SH-SY5Y (cell line): ENCODE results near the gene NPR2.

Experiments
- GATA2 ChIP-seq: IDR thresholded peaks from 2 replicates; pipeline ENCODE4 v1.6.1; 2011; ENCODE audit warnings: mild to moderate bottlenecking, low read depth, low read length
- GATA3 ChIP-seq: IDR thresholded peaks from 2 replicates; pipeline ENCODE4 v1.6.1; 2011; ENCODE audit warnings: low read depth, mild to moderate bottlenecking, low read length, moderate library complexity

NPR2 gene

DNA sequence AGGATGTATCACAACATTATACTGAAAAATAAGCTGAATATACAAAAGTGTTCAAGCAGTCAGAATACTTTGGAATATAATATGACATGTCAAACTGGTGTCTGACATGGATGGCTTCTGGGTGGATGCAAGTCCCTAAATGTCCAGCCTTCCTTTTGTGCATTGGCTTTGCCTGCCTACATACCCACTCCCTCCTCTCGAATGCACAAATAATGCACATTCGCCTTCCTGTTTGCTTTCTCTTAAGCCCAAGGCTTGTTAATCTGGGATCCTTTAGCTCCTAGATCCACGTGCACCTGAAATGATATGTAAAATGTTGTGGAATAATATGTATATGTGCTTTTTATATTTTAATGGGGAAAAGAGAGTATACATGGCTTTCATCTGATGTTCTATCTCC, 12.9 kb upstream of the NPR2 start:
- no peak for TF ChIP-seq GATA3
- no peak for TF ChIP-seq GATA2

DNA sequence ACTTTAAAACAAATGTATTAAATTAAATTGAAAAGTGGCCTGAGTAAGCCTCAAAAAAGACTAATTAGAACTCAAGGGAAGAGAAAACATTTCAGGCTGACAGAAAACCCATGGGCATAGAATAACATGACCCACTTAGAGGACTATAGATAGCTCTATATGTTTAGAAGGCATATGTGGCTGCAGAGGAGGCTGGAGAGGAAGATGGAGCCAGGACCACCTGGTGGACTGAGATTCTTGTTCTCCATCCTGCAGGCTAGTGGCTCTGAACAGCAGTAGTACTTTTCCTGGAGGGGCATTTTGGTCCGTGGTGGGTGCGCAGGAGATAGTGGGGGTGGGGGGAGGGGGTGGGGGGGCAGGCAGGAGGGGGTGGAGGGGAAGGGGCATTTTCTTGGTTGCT, 10.3 kb upstream of the NPR2 start:
- TF ChIP-seq GATA3 (no peak), GATA2 (no peak)

DNA sequence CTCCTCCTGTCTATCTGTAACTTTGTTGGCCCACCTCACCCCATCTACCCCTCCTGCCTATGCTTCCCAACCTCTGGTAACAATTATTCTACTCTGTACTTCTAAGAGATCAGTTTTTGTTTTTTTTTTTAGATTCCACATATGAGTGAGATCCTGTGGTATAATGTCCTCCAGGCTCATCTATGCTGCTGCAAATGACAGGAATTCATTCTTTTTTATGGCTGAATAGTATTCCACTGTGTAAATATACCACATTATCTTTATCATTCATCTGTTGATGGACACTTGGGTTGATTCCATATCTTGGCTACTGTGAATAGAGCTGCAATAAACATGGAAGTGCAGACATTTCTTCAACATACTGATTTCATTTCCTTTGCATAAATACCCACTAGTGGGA, 8.0 kb upstream of the NPR2 start:
- TF ChIP-seq GATA2: no peak
- no peak for TF ChIP-seq GATA3

DNA sequence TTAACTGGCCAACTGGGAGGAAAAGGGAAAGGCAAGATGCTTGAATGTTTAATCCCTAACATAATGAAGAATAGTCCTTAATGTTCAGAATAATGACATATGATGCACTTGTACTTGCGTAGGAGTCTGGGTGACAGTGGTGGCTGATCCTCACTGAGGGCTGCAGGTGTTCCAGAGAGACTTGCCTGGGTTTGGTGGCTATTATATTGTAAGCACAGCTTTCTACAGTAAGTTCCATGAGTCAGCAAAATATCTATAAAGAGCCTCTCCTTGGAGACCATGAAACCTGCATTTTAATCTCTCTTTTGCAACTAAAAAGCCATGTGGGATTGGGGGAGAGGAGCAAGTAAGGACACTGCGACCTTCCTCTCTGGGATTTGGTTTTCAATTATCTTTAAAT, 1.9 kb upstream of the NPR2 start:
- TF ChIP-seq GATA2: no peak
- no peak for TF ChIP-seq GATA3

DNA sequence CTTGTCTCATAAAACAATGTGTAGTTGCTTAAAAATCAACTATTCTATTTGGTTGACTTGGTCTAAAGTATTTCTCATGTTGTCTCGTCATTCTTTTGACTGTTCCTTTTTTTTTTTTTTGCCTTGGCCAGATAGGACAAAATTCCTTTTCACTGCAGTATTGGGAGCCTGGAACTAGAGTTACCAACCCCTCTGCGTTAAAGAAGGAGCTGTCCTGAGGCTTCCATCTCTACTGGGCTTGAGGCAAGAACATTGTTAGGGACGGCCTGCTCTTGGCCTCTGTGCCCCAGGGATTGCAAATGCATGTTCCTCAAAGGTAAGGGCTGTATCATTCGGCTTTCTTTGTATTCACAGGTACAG, 1.4 kb upstream of the NPR2 start:
- TF ChIP-seq GATA2: no peak
- no peak for TF ChIP-seq GATA3

DNA sequence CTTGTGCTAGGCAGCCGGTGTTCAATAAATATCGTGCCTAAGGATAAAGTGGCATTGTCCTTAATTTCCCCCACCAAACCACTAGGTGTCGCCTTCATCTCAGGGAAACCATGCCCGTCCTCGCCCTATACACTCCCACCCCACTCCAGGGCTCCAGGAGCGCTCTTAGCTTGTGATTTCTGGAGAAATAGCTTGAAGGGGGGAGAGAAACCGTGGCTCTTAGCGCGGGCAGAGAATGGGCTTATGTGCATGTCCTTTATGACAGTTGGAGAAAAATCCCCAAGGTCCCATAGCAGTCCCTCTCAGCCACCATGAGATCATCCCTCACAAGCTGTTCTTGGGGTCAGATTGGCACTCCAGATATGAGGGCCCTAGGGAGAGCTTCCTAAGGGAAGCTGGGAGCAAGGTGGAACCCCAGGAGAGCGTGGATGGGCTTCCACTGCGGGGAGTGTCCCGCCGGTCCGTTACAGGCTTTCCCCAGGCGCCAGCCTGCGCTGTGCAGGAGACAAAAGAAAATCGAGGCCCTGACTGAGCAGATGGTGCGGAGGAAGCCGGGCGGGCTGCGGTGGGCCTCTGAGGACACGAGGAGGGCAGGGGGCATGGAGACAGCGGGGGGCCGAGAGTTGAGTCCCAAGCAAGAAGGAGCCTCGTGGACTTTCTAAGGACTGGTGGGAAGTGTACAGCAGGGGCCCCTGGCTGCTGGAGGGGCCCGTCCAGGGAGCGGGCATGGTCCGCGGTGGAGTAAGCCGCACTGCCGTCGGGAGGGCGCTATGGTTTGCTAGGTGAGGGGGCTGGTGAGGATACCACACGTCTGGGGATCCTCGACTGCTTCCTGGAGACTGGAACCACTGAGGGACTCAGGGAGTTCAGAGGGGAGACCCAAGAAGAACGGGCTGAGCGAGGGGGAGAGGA, 750 bp upstream of the NPR2 start:
- TF ChIP-seq GATA2: peak; percentile 64; the same call in 1 of the 2 replicates
- no peak for TF ChIP-seq GATA3

DNA sequence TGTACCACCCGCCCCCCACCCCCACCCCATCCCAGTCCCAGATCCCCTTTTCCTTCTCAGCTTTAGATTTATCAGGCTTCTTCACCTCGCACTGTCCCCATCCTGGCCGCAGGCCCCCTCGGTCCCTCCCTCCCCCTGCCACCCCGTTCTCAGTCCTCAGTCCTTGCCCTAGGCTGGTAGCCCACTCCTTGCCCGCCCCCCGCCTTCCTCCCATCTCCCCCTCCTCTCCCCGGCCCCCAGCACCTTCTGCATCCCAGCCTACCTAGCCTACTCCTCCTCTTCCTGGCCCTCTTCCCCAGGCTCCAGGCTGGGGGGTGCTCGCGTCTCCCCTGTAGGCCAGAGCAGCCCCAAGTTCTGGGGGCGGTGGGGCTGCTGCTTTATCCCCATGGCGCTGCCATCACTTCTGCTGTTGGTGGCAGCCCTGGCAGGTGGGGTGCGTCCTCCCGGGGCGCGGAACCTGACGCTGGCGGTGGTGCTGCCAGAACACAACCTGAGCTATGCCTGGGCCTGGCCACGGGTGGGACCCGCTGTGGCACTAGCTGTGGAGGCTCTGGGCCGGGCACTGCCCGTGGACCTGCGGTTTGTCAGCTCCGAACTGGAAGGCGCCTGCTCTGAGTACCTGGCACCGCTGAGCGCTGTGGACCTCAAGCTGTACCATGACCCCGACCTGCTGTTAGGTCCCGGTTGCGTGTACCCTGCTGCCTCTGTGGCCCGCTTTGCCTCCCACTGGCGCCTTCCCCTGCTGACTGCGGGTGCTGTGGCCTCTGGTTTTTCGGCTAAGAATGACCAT, 828 bp downstream of the NPR2 start:
- TF ChIP-seq GATA3 (no peak), GATA2 (no peak)

DNA sequence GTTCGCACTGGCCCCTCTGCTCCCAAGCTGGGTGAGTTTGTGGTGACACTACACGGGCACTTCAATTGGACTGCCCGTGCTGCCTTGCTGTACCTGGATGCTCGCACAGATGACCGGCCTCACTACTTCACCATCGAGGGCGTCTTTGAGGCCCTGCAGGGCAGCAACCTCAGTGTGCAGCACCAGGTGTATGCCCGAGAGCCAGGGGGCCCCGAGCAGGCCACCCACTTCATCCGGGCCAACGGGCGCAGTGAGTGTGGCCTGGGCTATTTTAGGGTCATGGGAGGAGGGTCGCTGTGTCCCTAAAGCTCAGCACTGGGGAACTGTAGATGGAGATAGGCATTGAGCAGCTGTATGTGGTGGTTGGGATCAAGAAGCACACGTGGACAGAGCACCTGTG, 1.4 kb downstream of the NPR2 start:
- TF ChIP-seq GATA3 (no peak), GATA2 (no peak)

DNA sequence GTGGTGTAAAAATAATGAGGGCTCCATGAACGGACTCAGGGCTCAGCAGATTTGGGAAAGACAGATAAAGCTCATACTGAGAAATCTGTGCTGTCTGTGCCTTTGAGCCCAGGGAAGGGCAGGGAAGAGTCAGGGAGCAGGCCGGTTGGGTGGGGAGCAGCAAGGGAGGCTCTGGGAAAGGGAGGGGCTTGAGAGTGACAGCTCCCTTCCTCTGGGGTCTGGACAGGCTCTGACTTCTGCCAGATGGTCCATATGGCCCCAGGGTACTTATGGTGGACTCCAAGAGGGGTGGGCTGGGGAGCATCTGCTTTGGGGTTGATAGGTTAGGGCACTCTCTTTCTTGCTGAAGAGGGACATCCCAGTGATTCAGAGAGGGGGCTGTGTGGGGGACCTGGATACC, 2.1 kb downstream of the NPR2 start:
- TF ChIP-seq GATA2 (no peak), GATA3 (no peak)

DNA sequence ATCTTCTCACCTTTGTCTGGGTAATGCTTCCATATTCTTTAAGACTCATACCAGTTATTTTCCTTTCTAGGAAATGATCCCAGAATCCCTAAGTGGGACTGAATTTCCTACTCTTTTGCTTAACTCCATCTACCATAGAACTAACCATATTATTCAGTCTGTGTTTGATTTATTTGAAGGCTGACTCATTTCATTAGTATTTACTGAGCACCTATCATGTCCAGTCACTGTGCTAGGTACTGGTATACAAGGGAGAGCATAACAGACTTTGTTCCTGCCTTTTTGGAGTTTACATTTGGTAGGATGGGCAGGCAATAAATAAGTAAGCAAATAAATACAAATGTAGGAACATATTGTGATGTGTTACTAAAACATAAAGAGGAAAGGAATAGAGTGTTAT, 4.3 kb downstream of the NPR2 start:
- TF ChIP-seq GATA3 (no peak), GATA2 (no peak)

DNA sequence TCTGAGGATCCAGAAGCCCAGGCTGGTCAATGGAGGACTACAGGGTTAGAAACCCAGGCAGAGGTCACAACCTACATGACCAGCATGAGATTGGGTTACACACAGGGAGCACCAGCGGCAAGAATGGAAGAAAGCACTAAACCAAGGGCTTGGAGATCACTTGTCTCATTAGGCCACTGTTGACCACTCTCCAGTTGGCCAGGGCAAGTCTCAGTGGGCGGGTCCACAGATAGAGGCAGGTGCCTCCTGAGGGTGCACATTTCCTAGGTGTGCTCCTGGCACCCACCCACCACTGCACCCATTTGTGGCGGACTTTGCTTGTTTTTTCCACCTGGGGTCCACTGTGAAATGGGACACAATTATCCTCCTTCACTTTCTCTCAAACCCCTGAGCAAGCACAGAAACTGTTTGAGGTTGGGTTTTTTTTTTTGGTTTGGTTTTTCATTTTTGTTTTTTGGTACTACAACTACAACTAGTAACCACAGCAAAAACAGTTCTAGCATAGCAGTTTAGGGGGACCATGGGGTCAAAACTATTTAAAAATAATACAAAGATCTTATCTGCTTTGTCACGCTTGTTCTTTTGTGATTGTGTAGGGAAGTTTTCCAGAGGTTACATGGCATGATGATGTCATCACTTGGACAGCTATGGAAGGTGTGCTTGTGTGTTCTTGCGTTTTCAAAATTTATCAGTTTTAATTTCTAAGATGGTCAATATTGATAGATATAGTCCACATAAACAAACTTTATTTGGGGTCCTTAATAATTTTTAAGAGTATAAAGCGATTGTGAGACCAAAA, 6.1 kb downstream of the NPR2 start:
- no peak for TF ChIP-seq GATA3
- no peak for TF ChIP-seq GATA2

DNA sequence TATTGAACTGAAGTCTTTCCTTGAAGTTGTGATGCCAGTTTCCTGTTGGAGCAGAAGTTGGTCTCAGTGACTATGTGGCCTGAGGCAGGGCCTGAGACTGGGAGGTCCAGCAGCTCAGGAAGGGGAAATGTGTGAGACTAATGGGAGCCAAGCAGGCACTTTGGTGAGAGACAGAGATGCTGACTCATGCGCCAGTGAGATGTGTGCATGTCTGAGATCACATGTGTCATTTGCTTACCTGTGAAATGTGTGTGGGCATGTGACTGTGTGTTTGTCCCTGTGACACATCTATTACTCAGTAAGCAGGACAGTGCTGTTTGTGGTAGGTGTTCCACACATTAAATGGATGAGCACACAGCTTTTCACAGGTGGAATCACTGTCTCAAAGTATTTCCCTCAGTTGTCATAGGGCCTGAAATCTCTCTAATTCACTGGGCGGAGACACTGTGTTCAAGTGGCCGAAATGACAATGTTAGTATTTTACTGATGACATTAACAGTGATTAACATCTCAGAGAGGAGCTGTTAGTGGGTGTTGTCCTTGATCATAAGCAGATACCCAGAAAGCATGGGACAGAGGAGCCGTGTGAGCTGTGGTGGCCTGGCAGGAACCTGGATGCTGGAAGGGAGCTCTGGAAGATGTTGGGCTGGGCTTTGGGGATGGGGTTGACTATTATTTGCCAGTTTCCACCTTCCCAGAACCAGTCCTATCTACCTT, 7.4 kb downstream of the NPR2 start:
- TF ChIP-seq GATA2: no peak
- no peak for TF ChIP-seq GATA3

DNA sequence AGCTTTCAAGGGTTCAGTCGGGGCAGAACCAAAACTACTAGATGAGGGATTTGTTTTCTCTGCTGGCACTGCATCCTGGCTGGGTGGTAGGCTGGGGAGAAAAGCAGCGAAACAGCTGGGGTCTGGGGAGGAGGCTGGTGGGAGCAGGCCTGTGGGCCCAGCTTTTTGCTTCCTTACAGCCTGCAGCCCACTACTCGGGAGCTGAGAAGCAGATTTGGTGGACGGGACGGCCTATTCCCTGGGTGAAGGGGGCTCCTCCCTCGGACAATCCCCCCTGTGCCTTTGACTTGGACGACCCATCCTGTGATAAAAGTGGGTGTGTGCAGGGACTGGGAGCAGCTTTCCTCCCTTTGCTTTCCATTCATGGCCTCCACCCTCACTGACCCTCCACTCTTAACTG, 9.1 kb downstream of the NPR2 start:
- TF ChIP-seq GATA2: no peak

DNA sequence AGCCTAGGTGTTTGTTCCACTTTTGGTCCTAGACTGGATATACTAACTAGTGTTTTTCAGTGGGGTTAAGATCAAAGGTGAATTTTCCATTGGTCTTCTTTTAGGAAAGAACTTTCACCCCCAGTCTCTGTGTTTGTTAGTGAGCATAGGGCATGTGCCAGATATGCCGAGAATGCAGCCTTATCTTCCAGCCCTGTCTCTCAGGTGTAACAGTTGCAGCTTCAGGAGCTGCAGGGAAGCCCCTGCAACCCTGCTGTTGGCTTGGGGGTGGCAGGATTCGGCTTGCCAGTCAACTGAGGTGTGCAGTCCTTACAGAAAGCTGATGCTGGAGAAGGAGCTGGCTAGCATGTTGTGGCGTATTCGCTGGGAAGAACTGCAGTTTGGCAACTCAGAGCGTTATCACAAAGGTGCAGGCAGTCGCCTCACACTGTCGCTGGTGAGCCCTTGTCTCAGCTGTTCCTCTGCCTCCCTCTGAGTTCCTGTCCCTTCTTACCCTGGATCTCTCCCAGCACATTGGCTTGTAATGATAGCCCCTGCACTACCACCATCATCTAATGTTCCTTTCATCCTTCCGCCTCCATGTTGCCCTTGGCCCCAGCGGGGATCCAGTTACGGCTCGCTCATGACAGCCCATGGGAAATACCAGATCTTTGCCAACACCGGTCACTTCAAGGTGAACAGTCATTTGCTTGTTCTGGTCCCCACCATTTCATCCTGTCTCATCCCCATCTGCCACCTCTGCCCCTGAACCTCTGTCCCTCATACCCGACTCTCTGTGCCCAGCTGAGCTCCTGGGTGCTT, 10.1 kb downstream of the NPR2 start:
- TF ChIP-seq GATA2: no peak
